H4 (cell line): ENCODE measurements around the gene PSMD5. TPM values are rescaled to one million over a fixed set of nuclear protein-coding genes. Genes with fewer than 3 reads are reported as not detected.

Experiments used
- DNase-seq: peaks from one replicate; pipeline ENCODE4 v3.0.0-alpha.2; 2015; ENCODE audit warnings: low spot score
- total RNA-seq: library from RNA; depleted of rRNA; stranded (reverse); fragments of >200 nt; shearing (Covaris generic); gene quantifications from 2 replicates; pipeline ENCODE4 v1.2.3, GENCODE V29; 2014

The PSMD5 gene
- total RNA-seq, 1 experiment from 2014 or later, result 31.9 TPM

GRCh38 chr9:120875195-120875565 is 32.5 kb upstream of the PSMD5 start:
- no peak for DNase-seq

- DNase-seq, result no peak
Measured at GRCh38 chr9:120874226-120875194, 31.8 kb upstream of the PSMD5 start.

DNA sequence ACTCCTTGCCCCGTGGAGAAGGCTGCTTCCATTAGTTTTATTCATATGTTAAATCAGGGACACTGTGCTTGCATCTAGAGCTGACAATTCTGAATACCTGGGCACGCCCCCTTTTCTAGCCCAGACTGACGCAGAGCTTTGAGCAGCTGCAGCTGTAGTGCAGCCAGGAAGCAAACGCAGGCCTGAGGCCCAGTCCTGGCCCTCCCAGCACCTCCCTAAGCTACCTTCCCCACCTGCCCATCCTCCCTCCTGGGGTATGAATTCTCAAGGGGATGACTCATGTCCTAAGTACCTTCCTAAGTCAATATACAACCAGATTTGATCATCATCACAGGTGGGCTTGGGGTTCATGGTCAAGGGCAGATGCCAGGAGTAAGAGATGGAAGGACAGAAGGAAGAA is 30.8 kb upstream of the PSMD5 start:
- DNase-seq, result no peak

- no peak for DNase-seq
Measured at GRCh38 chr9:120872791-120873502, 30.2 kb upstream of the PSMD5 start.

- DNase-seq, result no peak
Measured at GRCh38 chr9:120870206-120870605, 27.5 kb upstream of the PSMD5 start.

DNA sequence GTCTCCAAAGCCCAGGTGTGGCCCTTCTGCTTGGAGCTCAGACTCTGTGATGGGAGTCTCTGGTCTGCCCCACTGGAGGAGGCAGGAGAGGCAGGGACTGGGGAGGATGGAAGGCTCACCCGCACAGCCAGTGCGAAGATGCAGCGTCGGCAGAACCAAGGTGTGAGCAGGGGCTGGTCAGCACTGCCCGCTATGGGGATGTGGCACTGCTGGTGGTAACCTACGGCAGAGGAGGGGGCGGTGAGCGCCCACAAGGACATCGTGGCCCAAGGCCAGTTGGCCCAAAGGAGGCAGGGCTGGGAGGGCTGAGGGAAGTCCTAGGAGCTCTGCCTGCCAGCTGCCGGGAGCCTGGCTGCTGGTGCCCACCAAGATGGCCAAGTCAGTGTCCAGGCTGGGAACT is 27.0 kb upstream of the PSMD5 start:
- DNase-seq, result no peak

DNA sequence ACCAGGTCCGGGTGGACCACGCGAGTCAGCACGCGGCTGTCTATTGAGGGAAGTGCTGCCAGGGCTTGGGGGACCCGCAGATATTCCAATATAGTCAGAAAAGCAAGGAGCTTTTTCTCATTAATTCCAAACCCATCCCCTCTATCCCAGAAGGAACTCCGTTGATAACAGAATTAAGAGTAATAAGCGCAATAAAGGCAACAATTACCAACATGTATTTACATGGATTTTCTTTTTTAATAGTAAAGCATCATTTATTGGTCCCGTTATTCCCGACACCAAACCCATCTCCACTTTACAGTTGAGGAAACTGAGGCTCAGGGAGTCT is 26.6 kb upstream of the PSMD5 start:
- DNase-seq, result no peak

GRCh38 chr9:120868676-120869359 is 26.1 kb upstream of the PSMD5 start:
- DNase-seq, result no peak

DNA sequence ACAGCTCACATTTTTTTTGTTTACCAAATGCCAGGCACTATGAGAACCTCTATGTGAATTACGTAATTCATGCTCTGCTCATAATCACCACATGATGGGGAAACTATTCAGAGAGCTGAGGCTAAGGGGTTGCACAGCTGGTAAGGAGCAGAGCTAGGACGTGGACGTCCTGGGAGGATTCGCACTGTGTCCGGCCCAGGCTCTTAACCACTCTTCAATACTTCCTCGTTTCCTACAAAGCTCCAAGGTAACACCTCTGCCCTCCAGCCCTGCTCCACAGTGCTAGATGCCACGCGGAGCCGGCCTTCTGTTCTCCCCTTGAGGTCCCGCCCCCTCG is 25.6 kb upstream of the PSMD5 start:
- no peak for DNase-seq

GRCh38 chr9:120867676-120868338 is 25.1 kb upstream of the PSMD5 start:
- DNase-seq, result no peak

- DNase-seq, result no peak
Measured at GRCh38 chr9:120866651-120867050, 23.9 kb upstream of the PSMD5 start.

GRCh38 chr9:120865809-120866208 is 23.1 kb upstream of the PSMD5 start:
- no peak for DNase-seq

DNA sequence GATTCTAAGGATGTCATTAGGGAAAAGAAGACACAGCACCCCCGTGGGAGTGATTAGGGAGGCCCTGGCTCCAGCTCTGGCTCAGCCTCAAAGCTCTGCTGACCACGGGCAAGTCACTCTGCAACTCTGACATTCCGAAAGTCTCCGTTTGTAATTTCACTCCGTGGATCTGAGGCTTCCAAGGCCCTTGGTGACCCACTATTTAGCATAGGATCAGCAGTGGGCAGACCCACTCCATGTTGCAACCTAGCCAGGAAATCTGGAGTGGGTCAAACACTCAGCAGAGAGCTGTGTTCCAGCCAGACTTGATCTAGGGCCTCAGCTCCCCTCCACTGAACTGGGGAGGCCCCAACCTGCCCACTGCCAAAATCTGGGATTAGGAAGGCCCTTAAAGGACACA is 22.5 kb upstream of the PSMD5 start:
- no peak for DNase-seq

DNA sequence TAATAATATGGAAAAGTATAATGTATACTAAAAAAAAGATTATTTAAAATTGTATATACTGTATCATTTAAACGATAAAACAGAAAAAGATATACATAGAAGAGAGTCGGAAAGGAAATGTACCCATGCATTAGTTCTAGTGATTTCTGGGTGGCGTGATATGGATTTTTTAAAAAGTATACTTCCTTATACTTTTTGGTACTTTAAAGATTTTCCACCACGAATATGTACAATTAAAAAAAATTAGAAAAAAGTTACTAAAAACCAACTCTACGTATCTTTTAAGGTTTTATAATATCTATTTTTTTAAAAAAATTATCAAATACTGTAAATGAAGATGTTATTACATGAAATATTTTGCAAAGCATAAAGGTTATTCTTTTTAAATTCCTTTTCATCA is 22.0 kb upstream of the PSMD5 start:
- DNase-seq, result no peak

DNA sequence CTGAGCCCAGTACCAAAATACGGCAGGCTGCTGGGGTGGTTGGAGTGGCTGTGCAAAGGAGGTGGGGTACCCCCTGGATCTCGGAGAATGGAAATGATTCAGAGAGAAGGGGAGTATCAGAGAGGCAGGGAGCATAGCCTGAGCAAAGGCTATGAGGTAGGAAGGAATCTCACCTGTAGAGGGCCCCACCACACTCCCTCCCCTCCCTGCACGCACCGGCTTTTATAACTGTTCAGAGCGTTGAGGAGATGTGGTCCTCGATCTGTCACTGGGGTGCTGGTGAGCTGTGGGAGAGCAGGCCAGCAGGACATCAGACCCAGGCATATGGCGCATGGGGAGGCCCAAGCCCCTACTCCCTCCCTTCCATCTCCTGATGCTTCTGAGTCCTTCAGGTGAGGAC is 21.1 kb upstream of the PSMD5 start:
- DNase-seq, result no peak

DNA sequence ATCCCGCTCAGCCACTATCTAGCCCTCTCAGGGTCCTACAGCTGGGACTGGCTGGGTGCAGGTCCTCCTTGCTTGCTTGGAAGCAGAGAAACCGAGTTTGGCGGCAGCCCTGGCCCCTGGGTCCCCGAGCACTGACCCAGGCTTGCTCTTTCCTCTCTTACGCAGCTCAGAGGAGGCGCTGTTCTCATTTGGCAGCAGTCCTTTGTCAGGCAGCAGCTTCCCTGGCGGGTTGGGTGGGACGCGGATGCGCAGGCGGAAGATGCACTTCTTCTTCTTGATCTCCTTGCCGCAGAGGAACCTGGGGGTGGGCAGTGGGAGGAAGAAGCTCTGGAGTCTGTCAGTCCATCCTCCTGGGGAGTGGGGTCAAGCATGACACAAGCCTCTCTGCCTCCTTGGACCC is 19.7 kb upstream of the PSMD5 start:
- DNase-seq, result no peak

DNA sequence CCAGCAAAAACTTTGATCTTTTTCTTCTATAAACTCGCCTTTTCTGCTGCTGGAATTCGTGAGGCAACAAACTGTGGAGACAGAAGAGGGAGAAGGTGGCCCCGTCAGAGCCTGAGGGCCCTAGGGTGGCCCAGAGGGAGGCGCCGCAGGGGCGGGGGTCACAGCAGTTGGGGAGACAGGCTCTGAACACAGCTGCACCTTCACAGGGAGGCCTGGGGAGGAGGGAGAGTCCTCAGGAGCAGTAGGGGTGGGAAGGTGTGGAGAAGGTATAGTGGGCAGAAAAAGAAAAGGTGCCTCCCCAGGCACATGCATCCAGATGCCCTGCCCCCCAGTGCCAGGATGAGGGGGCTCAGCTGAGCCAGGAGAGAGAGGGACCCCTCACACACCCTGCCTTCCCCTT is 19.2 kb upstream of the PSMD5 start:
- no peak for DNase-seq

- DNase-seq, result no peak
Measured at GRCh38 chr9:120860083-120860482, 17.4 kb upstream of the PSMD5 start.

GRCh38 chr9:120859361-120859760 is 16.6 kb upstream of the PSMD5 start:
- no peak for DNase-seq

GRCh38 chr9:120857902-120858301 is 15.2 kb upstream of the PSMD5 start:
- DNase-seq, result no peak

DNA sequence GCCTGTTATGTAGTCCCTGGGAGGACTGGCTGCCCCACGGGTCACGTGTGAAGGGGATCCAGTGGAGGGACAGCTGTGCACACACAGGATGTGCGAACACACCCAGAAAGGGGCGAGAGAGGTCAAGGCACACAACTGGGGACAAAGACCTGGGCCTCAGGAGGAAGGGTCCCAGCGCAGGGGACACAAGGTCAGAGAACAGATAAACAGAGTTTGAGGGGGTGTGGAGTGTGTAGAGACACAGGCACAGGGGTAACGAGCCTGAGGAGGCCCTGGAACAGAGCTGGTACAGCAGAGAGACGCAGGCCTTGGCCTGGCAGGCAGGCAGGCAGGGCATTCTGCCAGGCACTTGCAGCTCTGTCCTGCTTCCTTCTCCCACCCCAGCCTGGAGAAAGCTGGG is 14.8 kb upstream of the PSMD5 start:
- no peak for DNase-seq

- DNase-seq, result no peak
Measured at GRCh38 chr9:120856700-120857099, 14.0 kb upstream of the PSMD5 start.
